GM23338 (cell line): ENCODE data around the gene TNFAIP3. TPM values are rescaled to one million over a fixed set of nuclear protein-coding genes. Genes with fewer than 3 reads are reported as not detected.

Experiments used
- ATAC-seq: fragments of 200-7000 bp; cut with Tn5 transposase; 3 replicates; pipeline ENCODE4 v1.9.1; 2020
- DNase-seq: peaks from one replicate; pipeline ENCODE4 v3.0.0-alpha.2; 2015; ENCODE audit warnings: low spot score
- H2AFZ ChIP-seq: fragments of 200-600 bp; sonication (generic); 2 replicates; pipeline ENCODE4 v1.8.0; 2016; ENCODE audit warnings: antibody characterized with exemption, mild to moderate bottlenecking, moderate library complexity
- H3F3A ChIP-seq: fragments of 200-600 bp; sonication (generic); replicated peaks from 2 replicates; pipeline ENCODE4 v1.8.0; 2017; ENCODE audit warnings: antibody characterized with exemption, mixed run types, low read depth
- H3K27ac ChIP-seq: fragments of 200-600 bp; sonication (generic); 2 replicates; pipeline ENCODE4 v1.6.1; 2016; ENCODE audit warnings: low read depth
- H3K27me3 ChIP-seq: fragments of 200-600 bp; sonication (generic); 2 replicates; pipeline ENCODE4 v1.8.0; 2016; ENCODE audit warnings: mild to moderate bottlenecking, mixed run types, moderate library complexity; ENCODE audit not compliant: insufficient read depth
- H3K36me3 ChIP-seq: fragments of 200-600 bp; sonication (generic); 2 replicates; pipeline ENCODE4 v1.8.0; 2016; ENCODE audit warnings: mild to moderate bottlenecking; ENCODE audit not compliant: insufficient read depth
- H3K4me1 ChIP-seq: fragments of 200-600 bp; sonication (generic); 2 replicates; pipeline ENCODE4 v1.8.0; 2016; ENCODE audit warnings: mild to moderate bottlenecking, moderate library complexity; ENCODE audit not compliant: insufficient read depth
- H3K4me2 ChIP-seq: fragments of 200-600 bp; sonication (generic); 2 replicates; pipeline ENCODE4 v1.7.1; 2017; ENCODE audit warnings: mixed run types
- H3K4me3 ChIP-seq: fragments of 200-600 bp; sonication (generic); 2 replicates; pipeline ENCODE4 v1.6.1; 2016; ENCODE audit warnings: mixed run types
- H3K79me2 ChIP-seq: fragments of 200-600 bp; sonication (generic); replicated peaks from 2 replicates; pipeline ENCODE4 v1.8.0; 2017; ENCODE audit warnings: mild to moderate bottlenecking; ENCODE audit not compliant: insufficient read depth
- H3K9me2 ChIP-seq: fragments of 200-600 bp; sonication (generic); 2 replicates; pipeline ENCODE4 v1.8.0; 2017; ENCODE audit not compliant: insufficient read depth
- H4K20me1 ChIP-seq: fragments of 200-600 bp; sonication (generic); replicated peaks from 2 replicates; pipeline ENCODE4 v1.8.0; 2017; ENCODE audit warnings: mild to moderate bottlenecking; ENCODE audit not compliant: insufficient read depth
- H3K27ac Mint-ChIP-seq: 2 replicates; pipeline ENCODE4 v1.8.0; 2020; ENCODE audit warnings: inconsistent platforms, mild to moderate bottlenecking, moderate library complexity, mixed read lengths
- H3K27me3 Mint-ChIP-seq: 3 replicates; pipeline ENCODE4 v1.8.0; 2022; ENCODE audit warnings: low read depth, mild to moderate bottlenecking, moderate library complexity, mixed read lengths, inconsistent platforms; ENCODE audit not compliant: insufficient read depth, poor library complexity
- H3K36me3 Mint-ChIP-seq: 3 replicates; pipeline ENCODE4 v1.8.0; 2021; ENCODE audit warnings: low read depth, mild to moderate bottlenecking, inconsistent platforms, moderate library complexity, mixed read lengths
- H3K4me1 Mint-ChIP-seq: 3 replicates; pipeline ENCODE4 v1.8.0; 2020; ENCODE audit warnings: mild to moderate bottlenecking, inconsistent platforms, mixed read lengths
- H3K4me3 Mint-ChIP-seq: 3 replicates; pipeline ENCODE4 v1.8.0; 2021; ENCODE audit warnings: moderate library complexity, mild to moderate bottlenecking, inconsistent platforms, mixed read lengths
- H3K9me3 Mint-ChIP-seq: 3 replicates; pipeline ENCODE4 v1.8.0; 2020; ENCODE audit warnings: moderate library complexity, mild to moderate bottlenecking, inconsistent platforms, mixed read lengths
- CREB1 ChIP-seq: fragments of 250-450 bp; sonication (Bioruptor Pico); IDR thresholded peaks from 2 replicates; pipeline ENCODE4 v1.5.0; 2020; ENCODE audit warnings: low read depth, mild to moderate bottlenecking, moderate library complexity
- CTCF ChIP-seq, 2 experiments: fragments of 200-600 bp in 1 of 2; sonication (generic) in 1 of 2; conservative IDR thresholded peaks; 2 replicates each; pipeline versions ENCODE4 v1.5.1 to v1.6.1; 2016 to 2017; ENCODE audit warnings: antibody characterized with exemption in 2 of 2, low read depth in 2 of 2, mild to moderate bottlenecking in 2 of 2, moderate library complexity in 1 of 2
- ETS1 ChIP-seq: IDR thresholded peaks from 2 replicates; pipeline ENCODE4 v1.6.1; 2016; ENCODE audit warnings: antibody characterized with exemption
- EZH2 ChIP-seq: fragments of 200-600 bp; sonication (generic); IDR thresholded peaks from one replicate; pipeline ENCODE4 v1.8.0; 2017; ENCODE audit warnings: antibody characterized with exemption, mild to moderate bottlenecking, low read depth; ENCODE audit not compliant: unreplicated experiment
- EZH2phosphoT487 ChIP-seq: fragments of 200-600 bp; sonication (generic); IDR thresholded peaks from one replicate; pipeline ENCODE4 v1.8.1; 2018; ENCODE audit warnings: antibody characterized with exemption; ENCODE audit not compliant: unreplicated experiment
- JUNB ChIP-seq: IDR thresholded peaks from one replicate; pipeline ENCODE4 v1.6.1; 2016; ENCODE audit warnings: antibody characterized with exemption; ENCODE audit not compliant: unreplicated experiment
- NANOG ChIP-seq: IDR thresholded peaks from 2 replicates; pipeline ENCODE4 v1.6.1; 2016; ENCODE audit warnings: antibody characterized with exemption, borderline replicate concordance
- REST ChIP-seq: IDR thresholded peaks from one replicate; pipeline ENCODE4 v1.6.1; 2018; ENCODE audit warnings: antibody characterized with exemption; ENCODE audit not compliant: unreplicated experiment
- ZNF331 ChIP-seq: fragments of 250-450 bp; sonication (Bioruptor Pico); IDR thresholded peaks from 2 replicates; pipeline ENCODE4 v1.5.0; 2020; ENCODE audit warnings: low read depth, mild to moderate bottlenecking, moderate library complexity
- ZNF462 ChIP-seq: fragments of 250-450 bp; sonication (Bioruptor Pico); IDR thresholded peaks from 2 replicates; pipeline ENCODE4 v1.5.0; 2020; ENCODE audit warnings: mild to moderate bottlenecking, moderate library complexity
- polyA plus RNA-seq: library from polyadenylated mRNA; unstranded; fragments of >200 nt; fragmentation: Nextera tagmentation; extraction: Ambion mirVana; gene quantifications from 2 replicates; pipeline ENCODE4 v1.2.1, GENCODE V29; 2016
- total RNA-seq: library from RNA; depleted of rRNA; stranded (reverse); fragments of >200 nt; shearing (Covaris generic); gene quantifications from 2 replicates; pipeline ENCODE4 v1.2.3, GENCODE V29; 2014

Gene TNFAIP3
- total and polyA plus RNA-seq, 2 experiments from 2014 or later: 2.1 to 2.3 TPM

- no peaks in the 10 kb centered on the region for H3K9me2 ChIP-seq
- H3K36me3 Mint-ChIP-seq: no peaks in the 10 kb centered on the region
- TF ChIP-seq REST (no peak), ETS1 (no peak), NANOG (no peak), ZNF331 (CRISPR knock-in tag) (no peak), JUNB (no peak), CTCF (conservative IDR thresholded peaks at IDR 0.05; ENCODE audit: low read depth in 2 of 2) (no peak), CREB1 (no peak), EZH2 (no peak), EZH2phosphoT487 (no peak), ZNF462 (CRISPR knock-in tag) (no peak)
- H3K27me3 ChIP-seq: no peaks in the 10 kb centered on the region
- no peak overlapping the region for H3K4me2 ChIP-seq
- H4K20me1 ChIP-seq: no peaks in the 10 kb centered on the region
- H3K4me3 Mint-ChIP-seq: no peak overlapping the region
- no peaks in the 10 kb centered on the region; the same call in 1 of the 2 replicates for H3K4me1 ChIP-seq
- H3K36me3 ChIP-seq: no peaks in the 10 kb centered on the region
- no peaks in the 10 kb centered on the region for H3K9me3 Mint-ChIP-seq
- H2AFZ ChIP-seq: no peak overlapping the region
- no peak for ATAC-seq
- H3K27ac Mint-ChIP-seq: no peak overlapping the region
- H3K4me1 Mint-ChIP-seq: no peaks in the 10 kb centered on the region
- H3K79me2 ChIP-seq: no peaks in the 10 kb centered on the region
- H3K27ac ChIP-seq: no peak overlapping the region
- no peak overlapping the region for H3K4me3 ChIP-seq
- H3K27me3 Mint-ChIP-seq: peaks cover 5% of the 10 kb centered on the region
- no peak for DNase-seq
- H3F3A ChIP-seq: no peaks in the 10 kb centered on the region
Observed at GRCh38 chr6:137853569-137854213, 13.4 kb upstream of the TNFAIP3 start.
